OCI-LY3 (cell line): ENCODE results near the gene RBM6.

Experiments
- H2AFZ ChIP-seq: fragments of 200-600, 300-600 bp; shearing (Covaris generic); 2 replicates; pipeline ENCODE4 v1.6.0; 2014; ENCODE audit warnings: antibody characterized with exemption, low read depth, low read length
- H3K27ac ChIP-seq: fragments of 200-600, 300-600 bp; sonication (generic); 2 replicates; pipeline ENCODE4 v1.5.1; 2014; ENCODE audit warnings: mild to moderate bottlenecking, low read length, moderate library complexity, mixed read lengths
- H3K27me3 ChIP-seq: fragments of 200-600, 300-600 bp; sonication (generic); 2 replicates; pipeline ENCODE4 v1.6.1; 2014; ENCODE audit warnings: low read depth, low read length, mixed read lengths
- H3K36me3 ChIP-seq: fragments of 200-600, 300-600 bp; sonication (generic); replicated peaks from 2 replicates; pipeline ENCODE3; 2014; ENCODE audit warnings: low read depth, low read length, mixed read lengths
- H3K4me1 ChIP-seq: fragments of 300-600, 200-600 bp; sonication (generic); 2 replicates; pipeline ENCODE4 v1.6.1; 2014; ENCODE audit warnings: low read length, mixed read lengths
- H3K4me2 ChIP-seq: fragments of 200-600, 300-600 bp; sonication (generic); 2 replicates; pipeline ENCODE4 v1.6.1; 2014; ENCODE audit warnings: low read length, mixed read lengths
- H3K4me3 ChIP-seq: fragments of 300-600, 200-600 bp; sonication (generic); 2 replicates; pipeline ENCODE4 v1.5.1; 2014; ENCODE audit warnings: antibody characterized with exemption, mild to moderate bottlenecking, low read length, moderate library complexity
- H3K79me2 ChIP-seq: fragments of 300-600, 200-600 bp; shearing (Covaris generic); 2 replicates; pipeline ENCODE4 v1.6.1; 2014; ENCODE audit warnings: mild to moderate bottlenecking, low read length, mixed read lengths
- H3K9ac ChIP-seq: fragments of 300-600, 200-600 bp; shearing (Covaris generic); 2 replicates; pipeline ENCODE4 v1.6.0; 2014; ENCODE audit warnings: mild to moderate bottlenecking, low read length, moderate library complexity
- H3K9me3 ChIP-seq: fragments of 200-600, 300-600 bp; shearing (Covaris generic); 2 replicates; pipeline ENCODE4 v1.6.1; 2014; ENCODE audit warnings: low read length, mixed read lengths; ENCODE audit not compliant: insufficient read depth
- H4K20me1 ChIP-seq: fragments of 200-600, 300-600 bp; sonication (generic); 2 replicates; pipeline ENCODE4 v1.6.1; 2016; ENCODE audit warnings: low read length, mixed read lengths; ENCODE audit not compliant: insufficient read depth
- CTCF ChIP-seq: fragments of 200-600, 300-600 bp; sonication (generic); IDR thresholded peaks from 2 replicates; pipeline ENCODE4 v1.5.1; 2014; ENCODE audit warnings: antibody characterized with exemption, low read length, low read depth
- EZH2phosphoT487 ChIP-seq: fragments of 200-600 bp; shearing (Covaris generic); IDR thresholded peaks from 2 replicates; pipeline ENCODE4 v1.6.1; 2018; ENCODE audit warnings: antibody characterized with exemption, mixed run types, low read depth

The RBM6 gene

GRCh38 chr3:50100956-50101845, 161.3 kb downstream of the RBM6 start:
- Histone ChIP-seq H4K20me1 (no peaks in the 10 kb centered on the region), H3K9ac (no peak overlapping the region), H2AFZ (no peak overlapping the region), H3K9me3 (no peaks in the 10 kb centered on the region), H3K36me3 (peaks cover 79% of the 10 kb centered on the region), H3K4me3 (no peak overlapping the region), H3K79me2 (peaks cover 9% of the 10 kb centered on the region), H3K4me1 (no peaks in the 10 kb centered on the region), H3K27me3 (no peaks in the 10 kb centered on the region), H3K27ac (no peak overlapping the region), H3K4me2 (no peak overlapping the region)
- no peak for TF ChIP-seq CTCF

- Histone ChIP-seq H3K27ac (no peak overlapping the region), H3K4me1 (no peaks in the 10 kb centered on the region), H2AFZ (no peak overlapping the region), H3K4me2 (no peak overlapping the region), H3K27me3 (no peaks in the 10 kb centered on the region), H3K79me2 (no peaks in the 10 kb centered on the region), H3K36me3 (peaks cover 81% of the 10 kb centered on the region), H3K9me3 (no peaks in the 10 kb centered on the region), H3K9ac (no peak overlapping the region), H3K4me3 (no peak overlapping the region), H4K20me1 (no peaks in the 10 kb centered on the region)
- TF ChIP-seq CTCF (no peak), EZH2phosphoT487 (no peak)
Observed at GRCh38 chr3:50102558-50102957, 162.6 kb downstream of the RBM6 start.

- Histone ChIP-seq H3K27me3 (no peaks in the 10 kb centered on the region), H4K20me1 (0 out of 2 replicates have a peak, but pooled peaks cover 5% of the 10 kb centered on the region), H3K79me2 (no peaks in the 10 kb centered on the region), H3K9me3 (no peaks in the 10 kb centered on the region), H2AFZ (no peak overlapping the region), H3K4me3 (no peak overlapping the region), H3K9ac (no peak overlapping the region), H3K4me1 (no peaks in the 10 kb centered on the region), H3K36me3 (peaks cover 85% of the 10 kb centered on the region), H3K27ac (no peak overlapping the region), H3K4me2 (no peak overlapping the region)
- no peak for TF ChIP-seq CTCF
- no peak for TF ChIP-seq EZH2phosphoT487
Observed at GRCh38 chr3:50111757-50112156, 171.8 kb downstream of the RBM6 start.

GRCh38 chr3:50112462-50112861, 172.5 kb downstream of the RBM6 start:
- Histone ChIP-seq H3K79me2 (no peaks in the 10 kb centered on the region), H3K9ac (no peak overlapping the region), H2AFZ (no peak overlapping the region), H3K4me3 (no peak overlapping the region), H3K9me3 (no peaks in the 10 kb centered on the region), H3K4me1 (no peaks in the 10 kb centered on the region), H4K20me1 (0 out of 2 replicates have a peak, but pooled peaks cover 5% of the 10 kb centered on the region), H3K27ac (no peak overlapping the region), H3K36me3 (peaks cover 84% of the 10 kb centered on the region), H3K4me2 (no peak overlapping the region), H3K27me3 (no peaks in the 10 kb centered on the region)
- TF ChIP-seq EZH2phosphoT487 (no peak), CTCF (no peak)
